ENCODE data around the gene CTSH. TPM values are rescaled to one million over a fixed set of nuclear protein-coding genes. Genes with fewer than 3 reads are reported as not detected.

CTSH gene
- total RNA-seq, 2 donors from 2014 or later: 107 to 145 TPM

DNA sequence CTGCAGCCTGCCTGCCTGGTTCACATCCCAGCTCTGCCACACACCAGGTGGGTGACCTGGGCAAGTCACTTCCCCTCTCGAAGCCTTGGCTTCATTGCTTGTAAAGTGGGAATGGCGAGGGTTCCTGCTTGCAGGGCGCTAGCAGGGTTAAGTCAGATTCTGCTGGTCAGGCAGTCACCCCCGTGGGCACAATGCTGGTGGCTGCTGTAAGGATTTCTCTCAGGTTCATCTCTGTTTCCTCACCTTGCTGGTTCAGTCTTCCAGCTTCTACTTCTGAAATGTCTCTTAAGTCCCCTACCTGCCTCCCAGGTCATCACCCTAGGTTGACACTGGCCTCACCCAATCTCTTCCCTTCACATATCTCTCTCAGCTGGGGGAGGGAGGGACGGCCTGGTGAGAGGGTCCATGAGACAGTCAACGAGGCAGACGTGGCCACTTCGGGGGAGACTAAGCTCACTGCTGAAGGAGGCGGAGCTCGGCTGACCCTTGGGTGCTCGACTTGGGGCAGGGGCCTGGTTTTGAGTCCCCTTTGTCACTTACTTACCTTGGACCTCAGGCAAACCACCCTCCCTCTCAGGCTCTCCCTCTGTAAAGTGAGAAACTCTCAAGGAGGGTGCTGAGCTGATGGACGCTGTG is 11.5 kb downstream of the CTSH start:
- TF ChIP-seq CTCF (IDR thresholded peaks at IDR 0.05): no peak
- no peak for TF ChIP-seq POLR2A (IDR thresholded peaks at IDR 0.05)
- no peak for DNase-seq
- 68 to 82% methylated on average over 12 of the region's 12 CpGs for WGBS, 2 donors
- Histone ChIP-seq H3K27me3 (no peaks in the 10 kb centered on the region), H3K4me1 (no peaks in the 10 kb centered on the region), H3K27ac (no peak overlapping the region), H3K9me3 (no peaks in the 10 kb centered on the region), H3K4me3 (no peak overlapping the region), H3K36me3 (replicated peaks in 1 of 2; ENCODE audit: insufficient read depth in 1 of 2, low read depth in 2 of 2) (peaks cover 0 to 11% of the 10 kb centered on the region in 2 donors)
- no peak for ATAC-seq
- intact Hi-C loops (cut with DNase I): no loop called here

- WGBS, 2 donors: 77 to 83% methylated on average over 5 to 13 of the region's 13 CpGs
- H3K27me3 ChIP-seq: no peaks in the 10 kb centered on the region
- no peak for TF ChIP-seq POLR2A (IDR thresholded peaks at IDR 0.05)
- TF ChIP-seq CTCF (IDR thresholded peaks at IDR 0.05): no peak
- intact Hi-C loops (cut with DNase I): no loop called here
- no peak overlapping the region for H3K4me3 ChIP-seq
- H3K4me1 ChIP-seq: no peaks in the 10 kb centered on the region
- H3K27ac ChIP-seq: no peak overlapping the region
- H3K36me3 ChIP-seq (replicated peaks in 1 of 2; ENCODE audit: insufficient read depth in 1 of 2, low read depth in 2 of 2): peaks cover 0 to 11% of the 10 kb centered on the region in 2 donors
- H3K9me3 ChIP-seq: no peaks in the 10 kb centered on the region
- ATAC-seq: no peak
- DNase-seq: no peak
These were observed 12.5 kb downstream of the CTSH start for GRCh38 chr15:78932258-78932808.

GRCh38 chr15:78931439-78932257 is 13.2 kb downstream of the CTSH start:
- Histone ChIP-seq H3K27me3 (no peaks in the 10 kb centered on the region), H3K36me3 (replicated peaks in 1 of 2; ENCODE audit: insufficient read depth in 1 of 2, low read depth in 2 of 2) (peaks cover 0 to 11% of the 10 kb centered on the region in 2 donors), H3K4me3 (no peak overlapping the region), H3K9me3 (no peaks in the 10 kb centered on the region), H3K4me1 (no peaks in the 10 kb centered on the region), H3K27ac (no peak overlapping the region)
- DNase-seq: no peak
- no peak for ATAC-seq
- 88 to 92% methylated on average over 5 to 19 of the region's 21 CpGs for WGBS, 2 donors
- TF ChIP-seq POLR2A (IDR thresholded peaks at IDR 0.05) (no peak), CTCF (IDR thresholded peaks at IDR 0.05) (no peak)
- intact Hi-C loops (cut with DNase I): no loop called here

DNA sequence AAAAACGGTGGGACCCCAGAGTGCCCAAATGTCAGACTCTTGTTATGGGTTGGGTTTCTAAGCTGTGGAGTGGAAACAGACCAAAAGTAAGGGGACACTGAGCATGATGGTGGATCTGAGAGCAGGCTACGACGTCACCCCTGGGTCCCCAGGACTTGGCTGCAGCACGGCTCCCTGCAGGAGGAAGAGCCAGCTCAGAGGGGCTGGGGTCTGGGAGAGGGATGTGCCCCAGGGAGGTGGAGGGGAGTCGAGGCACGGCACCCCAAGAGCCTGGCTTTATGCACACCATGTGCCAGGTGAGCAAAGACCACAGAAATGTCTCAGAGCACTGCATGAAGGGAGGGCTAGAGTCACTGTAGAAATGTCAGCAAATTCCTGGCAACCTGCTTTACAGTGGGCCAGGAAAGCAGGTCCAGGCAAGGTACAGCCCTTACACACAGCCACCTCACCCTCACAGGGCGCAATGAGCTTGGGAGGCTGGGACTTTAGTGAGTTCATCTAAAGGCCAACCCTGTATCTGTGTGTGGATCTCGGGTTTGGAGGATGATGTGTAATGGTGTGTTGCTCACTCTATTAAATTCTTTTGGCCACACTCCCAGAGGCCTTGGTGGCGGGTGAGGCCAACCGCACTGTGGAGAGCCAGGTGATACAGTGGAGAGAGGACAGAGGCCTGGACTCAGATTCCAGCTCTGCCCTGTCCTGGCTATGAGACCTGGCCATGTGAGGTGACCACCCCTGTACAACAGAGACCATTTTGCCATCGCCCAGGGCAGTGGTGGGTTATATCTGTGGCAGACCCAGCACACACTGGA is 14.1 kb downstream of the CTSH start:
- H3K36me3 ChIP-seq (replicated peaks in 1 of 2; ENCODE audit: insufficient read depth in 1 of 2, low read depth in 2 of 2): peaks cover 0 to 14% of the 10 kb centered on the region in 2 donors
- intact Hi-C loops (cut with DNase I): no loop called here
- WGBS, 2 donors: 69 to 79% methylated on average over 9 to 11 of the region's 11 CpGs

More for the DNA sequence above, 14.1 kb downstream of the CTSH start:
- TF ChIP-seq CTCF (IDR thresholded peaks at IDR 0.05) (no peak), POLR2A (IDR thresholded peaks at IDR 0.05) (no peak)
- Histone ChIP-seq H3K9me3 (no peaks in the 10 kb centered on the region), H3K27ac (no peak overlapping the region), H3K4me1 (no peaks in the 10 kb centered on the region), H3K27me3 (no peaks in the 10 kb centered on the region), H3K4me3 (no peak overlapping the region)
- no peak for ATAC-seq
- DNase-seq: no peak
